RCC 7860 (cell line): ENCODE measurements around the gene SOAT1.

Experiments
- DNase-seq: peaks from one replicate; pipeline ENCODE4 v3.0.0-alpha.2; 2015; ENCODE audit warnings: low spot score
- FAIRE-seq: peaks from 2 replicates; lab custom pipeline; 2012; peaks lifted over from hg19 to GRCh38; lab: Jason Lieb, UNC

The SOAT1 gene

DNA sequence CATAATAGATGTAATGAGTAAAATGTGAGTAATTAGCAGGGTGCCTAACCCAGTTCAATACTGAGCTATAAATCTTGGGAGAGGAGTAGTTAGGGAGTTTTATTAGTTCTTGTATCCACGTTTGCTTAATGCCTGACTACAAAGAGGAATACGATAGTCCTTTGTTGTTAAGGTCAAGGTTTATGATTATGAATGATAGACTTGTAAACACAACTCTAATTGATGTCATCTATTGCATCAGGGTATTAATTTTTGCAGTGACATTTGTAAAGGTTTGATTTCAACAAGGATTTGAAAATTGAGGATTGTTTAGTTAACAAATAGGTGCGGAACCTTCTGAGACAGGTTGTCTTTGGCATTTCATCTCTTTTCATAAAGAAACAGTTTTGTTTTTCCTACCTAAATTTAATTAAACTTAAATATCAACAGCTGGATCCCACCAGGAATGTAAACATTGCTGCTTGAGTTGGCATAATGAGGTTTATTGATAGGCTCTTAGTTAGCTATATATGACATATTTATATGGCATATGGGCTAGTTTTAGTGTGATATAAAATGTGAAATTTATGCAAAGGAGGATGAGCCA, 9.7 kb downstream of the SOAT1 start:
- DNase-seq (no peak), FAIRE-seq (no peak)

DNA sequence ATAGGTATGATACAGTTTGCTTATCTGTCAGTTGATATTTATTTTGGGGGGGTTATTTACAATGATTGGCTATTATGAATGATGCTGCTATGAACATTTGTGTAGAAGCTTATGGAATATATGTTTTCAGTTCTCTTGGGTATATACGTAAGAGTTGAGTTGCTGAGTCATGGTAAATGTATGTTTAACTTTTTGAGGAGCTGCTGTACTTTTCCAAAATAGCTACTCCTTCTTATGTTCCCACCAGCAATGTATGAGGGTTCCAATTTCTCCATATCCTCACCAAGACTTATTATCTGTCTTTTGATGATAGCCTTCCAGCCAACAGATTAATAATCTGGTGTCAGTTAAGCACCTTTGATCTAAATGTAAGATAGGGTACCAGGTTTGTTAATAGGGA, 11.9 kb downstream of the SOAT1 start:
- DNase-seq (no peak), FAIRE-seq (no peak)

DNA sequence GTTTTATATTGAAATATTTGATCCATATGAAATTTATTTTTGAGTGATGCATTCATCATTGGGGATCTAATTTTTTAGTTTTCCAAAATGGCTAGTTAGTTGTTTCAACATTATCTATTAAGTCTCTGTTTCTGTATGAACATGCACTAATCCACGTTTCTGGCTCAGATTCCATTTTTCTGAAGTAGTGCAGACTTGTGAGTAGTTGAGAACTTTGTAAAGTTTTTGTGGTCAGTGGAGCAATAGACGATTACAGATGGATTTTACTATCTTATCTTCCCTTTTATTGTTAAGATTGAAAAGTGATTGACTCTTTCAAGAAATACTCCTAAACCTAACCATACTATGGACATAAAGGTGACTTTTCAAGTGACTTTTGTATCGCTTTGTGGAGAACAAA, 16.7 kb downstream of the SOAT1 start:
- DNase-seq (peak; percentile 46), FAIRE-seq (no peak)

DNA sequence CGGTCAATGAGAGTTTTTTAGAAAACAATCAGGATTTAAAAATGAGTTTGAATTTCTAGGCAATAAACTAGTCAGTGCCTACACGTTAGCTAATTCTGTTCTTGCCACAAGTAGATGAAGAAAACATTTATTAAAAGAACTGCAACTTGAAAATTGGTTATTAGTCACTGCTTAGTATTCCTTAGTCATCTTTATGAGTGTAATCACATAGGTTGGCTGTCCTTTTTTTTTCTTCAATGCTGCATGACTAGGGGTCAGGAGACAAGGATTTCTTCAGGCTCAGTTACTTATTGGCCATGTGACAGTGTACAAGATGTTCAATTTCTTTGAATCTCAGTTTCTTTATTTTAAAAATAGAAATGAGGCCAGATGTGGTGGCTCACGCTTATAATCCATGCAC, 17.1 kb downstream of the SOAT1 start:
- FAIRE-seq (peak; percentile 98), DNase-seq (peak; percentile 88)

DNA sequence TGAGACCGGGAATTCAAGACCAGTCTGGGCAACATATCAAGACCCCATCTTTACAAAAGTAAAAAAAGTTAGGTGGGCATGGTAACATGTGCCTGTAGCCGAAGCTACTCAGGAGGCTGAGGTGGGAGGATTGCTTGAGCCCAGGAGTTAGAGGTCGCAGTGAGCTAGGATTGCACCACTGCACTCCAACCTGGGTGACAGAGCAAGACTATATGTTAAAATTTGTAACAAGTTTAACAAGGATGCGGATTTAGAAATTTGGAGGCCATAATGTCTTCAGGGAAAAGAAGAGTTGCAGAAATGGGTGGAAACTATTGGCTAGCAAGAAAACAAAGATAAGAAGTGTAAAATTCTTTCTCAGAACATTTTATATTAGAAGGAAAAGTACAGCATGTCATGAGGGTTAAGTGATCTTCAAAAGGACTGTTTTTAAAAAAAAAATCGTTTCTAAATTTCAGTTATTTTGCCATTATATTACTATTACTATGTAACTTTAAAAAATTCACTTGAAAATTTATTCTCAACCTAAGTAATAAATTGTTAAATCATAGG, 17.6 kb downstream of the SOAT1 start:
- FAIRE-seq, result no peak
- no peak for DNase-seq

DNA sequence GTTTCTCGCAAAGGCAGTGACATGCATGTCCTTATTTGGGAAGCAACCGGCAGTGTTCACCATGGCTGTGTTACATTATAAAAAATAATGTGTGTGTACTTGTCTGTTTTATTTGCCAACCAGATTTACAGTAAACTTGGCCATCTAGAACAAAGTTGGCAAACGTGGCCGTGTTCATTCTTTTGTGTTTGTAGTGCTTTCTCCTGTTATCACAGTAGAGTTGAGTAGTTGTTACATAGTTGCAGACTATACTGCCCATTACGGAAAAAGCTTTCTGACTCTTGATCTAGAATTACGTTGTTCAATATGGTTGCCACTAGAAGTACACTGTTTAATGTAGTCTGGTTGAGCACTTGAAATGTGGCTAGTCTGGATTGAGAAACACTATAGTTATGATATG, 19.4 kb downstream of the SOAT1 start:
- no peak for DNase-seq
- FAIRE-seq, result no peak

DNA sequence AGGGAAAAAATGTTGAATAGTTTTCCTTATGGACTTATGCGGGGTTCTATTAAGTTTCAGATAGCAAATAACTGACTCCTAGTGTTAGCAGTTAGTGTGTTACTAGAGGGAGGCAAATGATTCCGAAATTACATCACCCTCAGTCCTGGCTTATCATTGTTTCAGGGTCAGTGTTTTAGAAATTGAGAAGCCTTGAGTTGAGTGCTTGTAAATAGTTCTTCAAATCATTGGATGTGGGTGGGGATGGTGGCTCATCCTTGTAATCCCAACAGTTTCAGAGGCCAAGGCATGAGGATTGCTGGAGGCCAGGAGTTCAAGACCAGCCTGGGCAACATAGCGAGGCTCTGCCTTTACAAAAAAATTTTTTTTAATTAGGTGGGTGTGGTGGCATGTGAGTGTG, 21.3 kb downstream of the SOAT1 start:
- DNase-seq, result no peak
- no peak for FAIRE-seq

DNA sequence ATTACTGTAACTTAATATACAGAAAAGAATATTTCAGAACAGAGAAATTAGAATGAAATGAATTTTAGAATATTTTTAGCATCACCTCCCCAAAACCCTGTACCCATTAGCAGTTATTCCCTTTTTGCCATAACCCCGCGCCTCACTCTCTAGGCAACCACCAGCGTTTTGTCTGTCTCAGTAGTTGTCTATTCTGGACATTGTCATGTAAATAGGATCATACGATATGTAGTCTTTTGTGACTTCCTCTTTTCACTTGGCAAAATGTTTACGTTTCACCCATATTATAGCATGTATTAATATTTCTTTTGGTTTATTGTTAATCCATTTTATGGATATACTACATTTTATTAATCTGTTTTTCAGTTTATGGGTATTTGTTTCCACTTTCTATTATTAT, 24.9 kb downstream of the SOAT1 start:
- no peak for FAIRE-seq
- DNase-seq, result no peak

DNA sequence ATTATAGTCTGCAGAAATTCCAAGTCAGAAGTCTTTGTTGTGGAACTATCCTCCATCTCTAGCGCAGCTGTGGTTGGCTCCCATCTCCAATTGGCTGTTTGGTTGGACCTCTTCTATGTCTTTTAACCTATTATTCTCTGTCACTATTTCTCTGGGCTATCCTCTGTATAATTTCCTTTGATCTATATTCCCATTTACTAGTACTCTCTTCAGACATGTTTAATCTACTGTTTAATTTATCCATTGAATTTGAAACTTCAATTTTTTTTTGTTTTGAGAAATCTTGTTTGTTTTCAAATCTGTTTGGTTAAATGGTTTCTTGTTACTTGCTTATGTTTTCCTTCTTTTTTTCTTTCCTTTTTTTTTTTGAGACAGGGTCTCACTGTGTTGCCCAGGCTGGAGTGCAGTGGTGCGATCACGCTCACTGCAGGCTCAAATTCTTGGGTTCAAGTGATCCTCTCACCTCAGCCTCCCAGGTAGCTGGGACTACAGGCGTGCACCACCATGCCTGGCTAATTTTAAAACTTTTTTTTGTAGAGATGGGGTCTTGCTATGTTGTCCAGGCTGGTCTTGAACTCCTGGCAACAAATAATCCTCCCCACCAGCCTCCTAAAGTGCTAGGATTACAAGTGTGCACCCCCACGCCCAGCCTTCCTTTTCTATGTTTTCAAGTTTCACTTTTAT, 28.1 kb downstream of the SOAT1 start:
- DNase-seq (no peak), FAIRE-seq (no peak)

DNA sequence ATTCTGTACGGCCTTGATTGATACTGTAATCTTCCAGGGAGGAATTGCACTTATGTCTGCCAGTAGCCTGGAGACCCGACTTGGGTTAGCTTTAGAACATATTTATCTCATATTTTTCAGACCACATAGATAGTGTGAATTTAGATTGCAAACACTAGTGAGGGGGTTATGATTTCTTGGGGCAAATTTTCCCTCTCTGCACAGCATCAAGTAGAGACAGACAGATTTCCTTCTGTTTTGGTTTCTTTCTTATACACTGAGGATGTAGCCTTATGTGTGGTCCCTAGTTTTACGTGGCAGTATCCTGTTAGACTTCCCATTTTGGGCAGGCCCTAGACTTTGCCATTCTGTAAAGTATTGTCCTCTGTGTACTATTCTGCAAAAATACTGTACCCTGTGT, 29.0 kb downstream of the SOAT1 start:
- no peak for FAIRE-seq
- DNase-seq, result no peak

DNA sequence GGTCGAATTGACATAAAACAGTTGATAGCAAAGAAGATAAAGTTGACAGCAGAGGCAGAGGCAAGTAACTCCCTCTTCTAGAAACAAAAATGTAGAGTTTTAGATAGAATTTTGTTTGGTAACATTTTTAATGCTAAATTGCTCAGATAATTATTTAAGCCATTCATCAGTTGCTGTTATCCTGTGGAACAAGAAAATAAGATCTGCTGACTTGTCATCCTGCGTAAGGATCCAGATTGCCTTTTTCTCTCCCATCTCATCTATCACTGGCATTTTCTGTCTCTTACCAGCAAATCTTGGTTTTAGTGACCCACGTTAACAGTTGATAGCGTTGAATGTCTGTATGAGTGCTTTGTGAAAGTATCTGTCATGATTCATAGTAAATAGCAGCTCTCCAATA, 29.8 kb downstream of the SOAT1 start:
- DNase-seq (no peak), FAIRE-seq (no peak)

DNA sequence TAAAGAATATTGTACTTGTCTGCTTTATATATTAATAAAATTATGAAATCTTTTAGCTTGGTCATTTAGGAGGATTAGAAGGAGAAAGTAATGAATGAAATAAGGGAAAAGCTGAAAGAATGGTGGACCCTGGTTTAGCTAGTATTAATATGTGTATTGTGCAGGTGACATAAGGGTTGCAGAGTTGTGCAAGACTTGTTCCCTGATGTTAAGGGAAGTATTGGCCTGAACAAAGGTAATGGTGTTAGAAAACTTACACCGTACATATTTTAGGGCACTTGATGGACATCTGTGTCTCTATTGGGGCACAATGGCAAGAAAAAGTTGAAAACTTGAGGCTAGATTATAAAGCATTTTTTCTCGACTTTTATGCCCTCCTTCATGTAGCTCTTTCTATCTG, 32.2 kb downstream of the SOAT1 start:
- DNase-seq (no peak), FAIRE-seq (no peak)

DNA sequence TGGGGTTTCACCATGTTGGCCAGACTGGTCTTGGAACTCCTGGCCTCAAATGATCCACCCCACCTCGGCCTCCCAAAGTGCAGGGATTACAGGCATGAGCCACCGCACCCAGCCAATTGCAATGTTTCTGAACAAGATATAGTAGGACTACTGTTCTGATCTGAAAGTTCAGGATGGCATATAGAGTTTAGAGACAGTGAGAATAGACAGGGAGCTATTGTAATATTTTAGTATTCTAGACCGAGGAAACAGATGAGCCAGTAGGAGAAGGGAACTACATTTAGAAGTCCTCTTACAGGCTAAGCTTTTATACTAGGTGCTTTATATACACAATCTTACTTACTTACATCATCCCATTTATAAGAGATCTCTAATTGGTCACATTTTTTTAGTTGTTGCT, 33.1 kb downstream of the SOAT1 start:
- FAIRE-seq (no peak), DNase-seq (no peak)

DNA sequence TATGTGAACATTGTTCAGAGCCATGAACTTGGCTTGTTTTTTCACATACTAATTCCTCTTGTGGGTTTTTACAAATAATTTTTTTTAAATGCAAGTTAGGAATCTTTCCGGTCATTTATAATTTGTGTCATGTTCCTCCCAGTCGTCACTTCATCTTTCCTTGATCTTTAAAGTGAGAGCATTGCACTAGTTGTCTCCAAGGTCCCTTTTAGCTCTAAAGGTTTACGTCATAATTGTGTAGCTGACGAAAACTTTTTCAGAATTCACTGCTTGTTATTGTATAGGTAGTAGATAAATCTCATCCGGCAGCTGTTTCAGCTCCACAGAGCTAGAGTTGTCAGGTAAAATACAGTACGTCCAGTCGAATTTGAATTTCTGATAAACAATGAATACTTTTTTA, 33.6 kb downstream of the SOAT1 start:
- DNase-seq, result no peak
- no peak for FAIRE-seq

DNA sequence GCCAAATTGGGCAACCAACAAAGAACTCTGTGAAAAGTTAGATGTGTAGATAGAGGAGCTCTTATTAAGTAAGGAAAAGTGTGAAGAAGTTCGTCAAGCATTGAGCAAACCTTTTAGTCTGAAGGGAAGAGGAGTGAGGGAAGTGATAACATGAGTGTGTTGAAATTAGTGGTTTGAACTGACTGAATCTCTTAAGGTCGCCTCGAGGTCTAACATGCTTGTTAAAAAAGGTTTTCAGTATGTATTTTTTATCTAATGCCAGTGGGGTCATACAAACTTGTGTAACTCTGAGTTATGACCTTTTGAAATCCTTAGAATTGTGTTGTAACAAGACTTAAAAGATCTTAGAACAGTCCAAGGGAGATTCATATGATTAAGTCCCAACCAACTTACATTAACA, 34.1 kb downstream of the SOAT1 start:
- no peak for DNase-seq
- FAIRE-seq, result no peak

DNA sequence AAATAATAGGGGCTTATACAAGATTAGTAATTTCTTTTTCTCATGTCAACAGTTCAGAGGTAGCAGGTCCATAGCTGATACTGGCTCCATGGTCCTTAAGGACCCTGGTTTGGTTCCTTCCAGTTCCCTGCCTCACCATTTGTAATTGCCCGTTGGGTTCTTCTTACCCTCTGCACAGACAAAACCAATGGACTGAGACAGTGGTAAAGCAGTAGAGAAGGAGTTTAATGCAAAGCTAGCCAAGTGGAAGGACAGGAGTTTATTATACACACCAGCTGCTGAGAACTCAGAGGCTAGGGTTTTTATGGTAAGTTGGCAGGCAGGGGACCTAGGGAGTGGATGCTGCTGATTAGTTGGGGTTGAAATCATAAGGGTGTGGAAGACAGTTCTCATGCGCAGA, 36.3 kb downstream of the SOAT1 start:
- FAIRE-seq, result no peak
- DNase-seq, result no peak

DNA sequence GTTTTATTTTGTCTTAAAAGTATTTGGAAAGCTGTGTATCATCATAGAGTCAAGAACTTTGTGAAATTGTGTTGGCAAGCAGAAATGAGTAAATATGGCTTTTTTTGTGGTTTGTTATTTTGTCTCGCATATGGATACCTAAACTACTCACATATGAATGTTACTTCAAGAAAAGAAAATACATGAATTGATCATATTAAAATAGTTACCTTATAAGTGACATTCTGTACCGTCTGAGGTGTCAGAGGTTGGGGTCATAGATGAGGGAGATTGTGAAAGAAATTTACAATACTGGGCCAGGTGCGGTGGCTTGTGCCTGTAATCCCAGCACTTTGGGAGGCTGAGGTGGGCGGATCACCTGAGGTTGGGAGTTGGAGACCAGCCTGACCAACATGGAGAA, 40.8 kb downstream of the SOAT1 start:
- DNase-seq (no peak), FAIRE-seq (no peak)

DNA sequence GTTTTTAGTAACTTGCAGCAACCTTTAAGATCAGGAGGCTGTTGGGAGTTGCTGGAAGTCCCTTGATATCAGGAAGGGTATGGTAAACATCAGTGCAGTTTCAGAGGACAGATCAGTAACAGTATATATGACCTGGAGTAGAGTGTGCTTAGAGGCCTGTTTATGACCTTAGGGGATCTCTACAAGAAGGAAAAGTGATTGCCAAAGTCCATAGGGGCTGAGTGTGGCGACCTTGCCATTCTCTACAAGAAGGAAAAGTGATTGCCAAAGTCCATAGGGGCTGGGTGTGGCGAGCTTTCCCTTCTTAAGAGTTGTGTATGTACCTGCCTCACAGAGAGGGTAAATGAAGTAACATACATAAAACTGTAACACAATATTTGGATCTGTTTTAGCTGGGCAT, 43.7 kb downstream of the SOAT1 start:
- DNase-seq, result no peak
- no peak for FAIRE-seq

DNA sequence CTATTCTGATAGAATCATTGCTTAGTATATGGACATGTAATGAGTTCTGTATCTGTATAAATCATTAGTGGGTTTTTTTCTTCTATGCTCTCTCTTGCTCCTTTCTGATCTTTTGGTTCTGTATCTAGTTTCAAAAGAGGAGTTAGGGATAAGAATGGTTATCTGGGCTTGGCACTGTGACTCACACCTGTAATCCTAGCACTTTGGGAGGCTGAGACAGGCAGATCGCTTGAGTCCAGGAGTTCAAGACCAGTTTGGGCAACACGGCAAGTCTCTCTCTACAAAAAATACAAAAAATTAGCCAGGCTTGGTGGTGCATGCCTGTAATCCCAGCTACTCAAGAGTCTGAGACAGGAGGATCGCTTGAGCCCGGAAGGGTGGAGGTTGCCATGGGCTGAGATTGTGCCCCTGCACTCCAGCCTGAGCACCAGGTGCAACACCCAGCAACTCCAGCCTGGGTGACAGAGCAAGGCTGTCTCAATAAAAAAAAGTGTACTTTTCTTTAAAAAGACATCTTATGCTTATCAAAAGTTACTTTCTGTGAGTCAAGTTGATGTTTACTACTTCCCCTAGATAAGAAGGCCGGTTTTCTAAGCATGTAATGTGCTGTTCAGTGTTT, 44.5 kb downstream of the SOAT1 start:
- DNase-seq (no peak), FAIRE-seq (no peak)

DNA sequence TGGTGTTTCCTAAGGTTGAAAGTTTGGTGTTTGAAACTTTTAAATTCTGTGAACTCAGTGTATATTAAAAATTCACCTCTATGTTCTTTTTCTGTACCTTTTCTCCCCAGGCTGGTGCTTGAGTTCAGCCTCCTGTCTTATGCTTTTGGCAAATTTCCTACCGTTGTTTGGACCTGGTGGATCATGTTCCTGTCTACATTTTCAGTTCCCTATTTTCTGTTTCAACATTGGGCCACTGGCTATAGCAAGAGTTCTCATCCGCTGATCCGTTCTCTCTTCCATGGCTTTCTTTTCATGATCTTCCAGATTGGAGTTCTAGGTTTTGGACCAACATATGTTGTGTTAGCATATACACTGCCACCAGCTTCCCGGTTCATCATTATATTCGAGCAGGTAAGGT, 47.3 kb downstream of the SOAT1 start:
- no peak for DNase-seq

DNA sequence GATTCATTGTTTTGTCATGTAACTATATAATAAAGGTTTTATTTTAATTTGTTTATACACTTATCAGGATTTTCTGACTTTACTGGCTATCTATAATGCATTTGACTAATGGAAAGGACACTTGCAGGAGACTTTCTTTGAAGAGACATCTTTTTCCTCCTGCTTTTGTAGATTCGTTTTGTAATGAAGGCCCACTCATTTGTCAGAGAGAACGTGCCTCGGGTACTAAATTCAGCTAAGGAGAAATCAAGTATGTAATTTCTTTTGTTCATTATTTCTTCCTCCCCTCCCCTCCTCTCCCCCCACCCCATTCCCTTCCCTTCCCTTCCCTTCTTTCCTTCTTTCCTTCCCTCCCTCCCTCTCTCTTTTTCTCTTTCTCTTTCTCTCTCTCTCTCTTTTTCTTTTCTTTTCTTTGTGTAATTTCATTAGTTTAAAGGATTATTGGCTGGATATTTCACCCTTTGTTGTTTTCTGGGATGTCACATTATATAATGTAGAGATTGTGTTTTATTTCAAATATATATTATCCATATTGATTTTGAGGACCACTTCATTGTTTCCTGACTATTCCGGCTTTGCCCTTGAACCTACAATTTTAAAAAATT, 48.4 kb downstream of the SOAT1 start:
- FAIRE-seq (no peak), DNase-seq (no peak)

More for the DNA sequence above, 47.3 kb downstream of the SOAT1 start:
- FAIRE-seq, result no peak
